Breast epithelium (tissue), 3 donors: Measurements from ENCODE around the gene MARS2.

Experiments
- CTCF ChIP-seq, 3 donors: fragments of 450-650 bp; IDR thresholded peaks; one replicate each; pipeline ENCODE4 v1.5.1; 2016 to 2017; ENCODE audit warnings: antibody characterized with exemption in 3 of 3, mild to moderate bottlenecking in 3 of 3, moderate library complexity in 3 of 3
- POLR2AphosphoS5 ChIP-seq, 3 donors: sonication (generic); formaldehyde crosslinking; IDR thresholded peaks; one replicate each; pipeline ENCODE4 v1.6.1; 2017; ENCODE audit warnings: antibody characterized with exemption in 3 of 3

DNA sequence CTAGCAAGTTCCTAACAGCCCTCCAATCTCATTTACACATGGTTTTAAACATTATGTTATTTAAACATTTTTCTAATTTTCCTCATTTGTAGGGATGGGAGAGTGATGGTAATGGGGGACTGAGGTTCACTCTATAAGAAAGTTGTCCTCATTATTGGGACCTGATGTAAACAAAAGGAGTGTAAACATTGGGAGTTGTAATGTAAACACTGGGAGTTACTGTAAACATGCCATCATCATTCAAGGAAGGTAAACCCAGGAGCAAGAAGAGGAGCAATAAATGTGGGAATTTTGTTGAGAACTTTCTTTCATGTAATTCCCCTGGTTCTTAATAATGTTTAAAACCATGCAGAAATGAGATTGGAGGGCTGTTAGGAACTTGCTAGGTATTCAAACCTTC lies 47.6 kb upstream of the MARS2 start:
- TF ChIP-seq CTCF (IDR thresholded peaks at IDR 0.05) (no peak), POLR2AphosphoS5 (IDR thresholded peaks at IDR 0.05) (no peak)
